WTC11 (cell line): Measurements from ENCODE around the gene FOXF2. TPM values are rescaled to one million over a fixed set of nuclear protein-coding genes. Genes with fewer than 3 reads are reported as not detected.

Experiments
- ATAC-seq: fragments of 200-7000 bp; cut with Tn5 transposase; 2 replicates; pipeline ENCODE4 v1.10.0; 2021; ENCODE audit warnings: mild to moderate bottlenecking, moderate library complexity
- CTCF ChIA-PET: fragments of 300-600 bp; sonication (Branson Sonifier 250); formaldehyde crosslinking; loops from one replicate; lab custom pipeline; 2021; ENCODE audit warnings: antibody characterized with exemption; lab: Charles Lee
- POLR2A ChIA-PET: fragments of 350-600 bp; sonication (Branson Sonifier 250); formaldehyde crosslinking; loops from one replicate; lab custom pipeline; 2021; ENCODE audit warnings: antibody characterized with exemption; lab: Charles Lee
- DNase-seq: peaks from one replicate; pipeline ENCODE4 v3.0.0; 2021; ENCODE audit warnings: low spot score
- H3K27ac Mint-ChIP-seq: 2 replicates; pipeline ENCODE4 v1.8.0; 2021; ENCODE audit warnings: mixed read lengths
- H3K27me3 Mint-ChIP-seq: 2 replicates; pipeline ENCODE4 v1.8.0; 2021; ENCODE audit warnings: low read depth, mild to moderate bottlenecking, moderate library complexity, mixed read lengths
- H3K36me3 Mint-ChIP-seq: 2 replicates; pipeline ENCODE4 v1.8.0; 2021; ENCODE audit warnings: mixed read lengths
- H3K4me1 Mint-ChIP-seq: 2 replicates; pipeline ENCODE4 v1.8.0; 2022; ENCODE audit warnings: mixed read lengths
- H3K4me3 Mint-ChIP-seq: 2 replicates; pipeline ENCODE4 v1.8.0; 2021; ENCODE audit warnings: mild to moderate bottlenecking, moderate library complexity, mixed read lengths
- H3K9me3 Mint-ChIP-seq: 2 replicates; pipeline ENCODE4 v1.8.0; 2021; ENCODE audit warnings: mixed read lengths
- AFF4 ChIP-seq: sonication (generic); formaldehyde crosslinking; IDR thresholded peaks from 2 replicates; pipeline ENCODE4 v1.8.1; 2023; ENCODE audit warnings: mild to moderate bottlenecking, missing genetic modification reagents, borderline replicate concordance
- EMX1 ChIP-seq: fragments of 250-450 bp; sonication (Bioruptor Pico); IDR thresholded peaks from 2 replicates; pipeline ENCODE4 v1.8.0; 2021; ENCODE audit warnings: mild to moderate bottlenecking
- FOXP1 ChIP-seq: sonication (generic); formaldehyde crosslinking; IDR thresholded peaks from 2 replicates; pipeline ENCODE4 v1.8.0; 2022; ENCODE audit warnings: missing genetic modification reagents, mild to moderate bottlenecking, moderate library complexity, borderline replicate concordance
- HMGA2 ChIP-seq: fragments of 250-450 bp; sonication (Bioruptor Pico); IDR thresholded peaks from 2 replicates; pipeline ENCODE4 v1.4.0; 2021; ENCODE audit warnings: mild to moderate bottlenecking, moderate library complexity
- HMGXB4 ChIP-seq: sonication (generic); formaldehyde crosslinking; IDR thresholded peaks from 2 replicates; pipeline ENCODE4 v1.8.1; 2023; ENCODE audit warnings: mild to moderate bottlenecking, moderate library complexity, missing genetic modification reagents
- MXD4 ChIP-seq: fragments of 250-450 bp; sonication (Bioruptor Pico); IDR thresholded peaks from 2 replicates; pipeline ENCODE4 v1.8.0; 2021; ENCODE audit warnings: mild to moderate bottlenecking, moderate library complexity, borderline replicate concordance
- MYBL2 ChIP-seq: sonication (generic); formaldehyde crosslinking; IDR thresholded peaks from 2 replicates; pipeline ENCODE4 v1.8.1; 2023; ENCODE audit warnings: mild to moderate bottlenecking, moderate library complexity, missing genetic modification reagents
- NR3C1 ChIP-seq: sonication (generic); formaldehyde crosslinking; conservative IDR thresholded peaks from 2 replicates; pipeline ENCODE4 v1.8.1; 2023; ENCODE audit warnings: low read depth, mild to moderate bottlenecking, missing genetic modification reagents
- SOX15 ChIP-seq: fragments of 250-450 bp; sonication (Bioruptor Pico); IDR thresholded peaks from 2 replicates; pipeline ENCODE4 v1.9.0; 2021; ENCODE audit warnings: mild to moderate bottlenecking
- ZNF121 ChIP-seq: sonication (generic); formaldehyde crosslinking; IDR thresholded peaks from 2 replicates; pipeline ENCODE4 v1.8.0; 2023; ENCODE audit warnings: missing genetic modification reagents
- total RNA-seq: library from RNA; stranded (reverse); gene quantifications from 3 replicates; pipeline ENCODE4 v1.2.3, GENCODE V29; 2021
- TF ChIP-seq, protein P1 (sequence below): sonication (generic); formaldehyde crosslinking; IDR thresholded peaks from 2 replicates; pipeline ENCODE4 v1.8.1; 2023; ENCODE audit warnings: mild to moderate bottlenecking, missing genetic modification reagents, moderate library complexity
- TF ChIP-seq, protein P2 (sequence below): sonication (generic); formaldehyde crosslinking; IDR thresholded peaks from 2 replicates; pipeline ENCODE4 v1.8.0; 2023; ENCODE audit warnings: mild to moderate bottlenecking, missing genetic modification reagents
- TF ChIP-seq, protein P3 (sequence below): sonication (generic); formaldehyde crosslinking; IDR thresholded peaks from 2 replicates; pipeline ENCODE4 v1.8.1; 2022; ENCODE audit warnings: low read depth, mild to moderate bottlenecking, moderate library complexity, missing genetic modification reagents, borderline replicate concordance
- TF ChIP-seq, protein P4 (sequence below): fragments of 250-450 bp; sonication (Bioruptor Pico); IDR thresholded peaks from 2 replicates; pipeline ENCODE4 v2.1.2; 2022; ENCODE audit warnings: mild to moderate bottlenecking, moderate library complexity

FOXF2 gene
- total RNA-seq, 1 experiment from 2014 or later: 0.11 TPM

DNA sequence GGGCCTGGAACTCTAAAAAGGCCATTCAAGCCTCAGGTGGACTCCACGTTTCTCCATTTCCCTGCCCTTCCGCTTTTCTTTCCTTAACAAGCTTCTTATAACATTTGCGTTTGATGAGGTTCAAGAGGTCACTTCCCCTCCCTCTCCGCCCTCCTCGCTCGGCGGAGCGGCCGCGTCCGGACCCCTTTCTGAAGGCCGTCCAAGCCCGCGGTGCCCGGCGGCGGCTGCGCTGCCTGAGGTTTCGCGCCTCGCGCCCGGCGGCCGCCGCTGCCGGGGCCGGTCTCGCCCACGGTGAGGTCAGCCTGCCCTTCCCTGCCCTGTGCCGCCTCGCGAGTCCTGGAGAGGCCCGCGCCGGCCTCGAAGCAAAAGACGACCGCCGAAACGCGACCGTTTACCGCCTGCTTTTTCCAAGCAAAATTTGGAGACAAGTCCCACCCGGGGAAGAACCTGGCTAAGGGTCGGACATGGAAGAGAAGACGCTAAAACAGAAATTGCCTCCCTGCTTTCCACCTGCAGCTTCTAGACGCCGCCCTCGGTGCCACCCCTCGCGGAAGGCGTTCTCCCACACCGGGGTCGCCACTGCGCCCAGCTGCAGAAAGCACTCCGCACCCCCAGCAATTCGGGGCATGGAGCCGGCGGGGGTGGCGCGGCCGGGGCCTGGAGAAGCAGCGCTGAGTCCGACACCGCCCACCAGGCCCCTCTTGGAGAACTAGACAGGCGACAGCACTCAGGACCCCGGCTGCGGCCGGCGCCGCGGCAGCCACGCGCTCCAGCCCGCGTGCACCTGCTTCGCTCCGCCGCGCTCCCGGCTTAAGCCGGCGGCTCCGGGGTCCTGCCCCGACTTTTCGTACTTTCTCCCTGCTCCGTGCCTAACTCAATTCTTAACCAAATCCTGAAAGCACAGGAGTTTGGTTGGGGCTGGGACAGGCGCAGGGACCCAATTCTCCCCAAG is 11.0 kb upstream of the FOXF2 start (continued):
- TF ChIP-seq HMGXB4 (CRISPR knock-in tag) (peak; percentile 53; the same call in 1 of the 2 replicates), EMX1 (no peak), AFF4 (no peak), FOXP1 (CRISPR knock-in tag) (no peak)
- TF ChIP-seq, all 79 proteins: peak for 3

DNA sequence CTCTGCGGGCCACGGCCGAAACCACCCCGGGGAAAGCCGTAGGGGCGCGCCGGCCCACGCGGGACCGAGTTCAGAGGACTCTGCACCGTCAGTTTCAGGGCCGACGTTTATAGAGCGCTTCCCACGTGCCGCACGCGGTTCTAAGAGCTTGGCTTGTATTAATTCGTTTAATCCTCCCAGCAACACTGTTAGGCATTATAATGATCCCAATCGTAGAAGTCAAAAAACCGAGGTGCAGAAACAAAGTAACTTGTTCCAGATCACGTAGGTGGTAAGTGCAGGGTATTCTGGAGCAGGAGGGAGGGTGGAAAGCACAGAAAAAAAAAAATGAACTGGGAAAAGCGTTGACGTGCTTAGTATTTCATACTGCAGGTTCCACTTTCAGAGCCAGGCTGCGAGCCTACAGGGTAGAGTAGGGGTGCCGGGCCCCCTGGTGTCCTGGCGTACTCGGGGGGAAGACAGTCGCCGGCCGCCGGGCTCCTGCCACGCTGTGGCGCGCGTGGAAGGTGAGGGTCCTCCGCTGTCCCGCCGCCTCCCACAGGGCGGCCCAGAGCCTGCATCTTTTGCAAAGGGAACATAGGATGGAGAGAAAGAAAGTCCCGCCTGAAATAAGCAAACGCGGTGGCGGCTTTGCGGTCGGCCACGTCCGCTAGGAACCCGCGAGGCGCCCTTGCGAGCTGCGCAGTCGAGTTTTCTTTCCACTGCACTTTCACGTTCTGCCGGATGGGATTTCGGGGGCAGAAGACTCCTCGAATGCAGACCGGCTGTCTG is 10.2 kb upstream of the FOXF2 start:
- Mint-ChIP-seq H3K4me1 (peaks cover 34% of the 10 kb centered on the region), H3K4me3 (peak overlapping the region; percentile 59)
- TF ChIP-seq, protein P1, sequence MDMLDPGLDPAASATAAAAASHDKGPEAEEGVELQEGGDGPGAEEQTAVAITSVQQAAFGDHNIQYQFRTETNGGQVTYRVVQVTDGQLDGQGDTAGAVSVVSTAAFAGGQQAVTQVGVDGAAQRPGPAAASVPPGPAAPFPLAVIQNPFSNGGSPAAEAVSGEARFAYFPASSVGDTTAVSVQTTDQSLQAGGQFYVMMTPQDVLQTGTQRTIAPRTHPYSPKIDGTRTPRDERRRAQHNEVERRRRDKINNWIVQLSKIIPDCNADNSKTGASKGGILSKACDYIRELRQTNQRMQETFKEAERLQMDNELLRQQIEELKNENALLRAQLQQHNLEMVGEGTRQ: no peak
- TF ChIP-seq MYBL2 (CRISPR knock-in tag) (no peak), ZNF121 (CRISPR knock-in tag) (no peak), NR3C1 (CRISPR knock-in tag) (no peak), SOX15 (CRISPR knock-in tag) (no peak), HMGA2 (CRISPR knock-in tag) (no peak), MXD4 (no peak)
- TF ChIP-seq, protein P2, sequence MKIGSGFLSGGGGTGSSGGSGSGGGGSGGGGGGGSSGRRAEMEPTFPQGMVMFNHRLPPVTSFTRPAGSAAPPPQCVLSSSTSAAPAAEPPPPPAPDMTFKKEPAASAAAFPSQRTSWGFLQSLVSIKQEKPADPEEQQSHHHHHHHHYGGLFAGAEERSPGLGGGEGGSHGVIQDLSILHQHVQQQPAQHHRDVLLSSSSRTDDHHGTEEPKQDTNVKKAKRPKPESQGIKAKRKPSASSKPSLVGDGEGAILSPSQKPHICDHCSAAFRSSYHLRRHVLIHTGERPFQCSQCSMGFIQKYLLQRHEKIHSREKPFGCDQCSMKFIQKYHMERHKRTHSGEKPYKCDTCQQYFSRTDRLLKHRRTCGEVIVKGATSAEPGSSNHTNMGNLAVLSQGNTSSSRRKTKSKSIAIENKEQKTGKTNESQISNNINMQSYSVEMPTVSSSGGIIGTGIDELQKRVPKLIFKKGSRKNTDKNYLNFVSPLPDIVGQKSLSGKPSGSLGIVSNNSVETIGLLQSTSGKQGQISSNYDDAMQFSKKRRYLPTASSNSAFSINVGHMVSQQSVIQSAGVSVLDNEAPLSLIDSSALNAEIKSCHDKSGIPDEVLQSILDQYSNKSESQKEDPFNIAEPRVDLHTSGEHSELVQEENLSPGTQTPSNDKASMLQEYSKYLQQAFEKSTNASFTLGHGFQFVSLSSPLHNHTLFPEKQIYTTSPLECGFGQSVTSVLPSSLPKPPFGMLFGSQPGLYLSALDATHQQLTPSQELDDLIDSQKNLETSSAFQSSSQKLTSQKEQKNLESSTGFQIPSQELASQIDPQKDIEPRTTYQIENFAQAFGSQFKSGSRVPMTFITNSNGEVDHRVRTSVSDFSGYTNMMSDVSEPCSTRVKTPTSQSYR: no peak
- TF ChIP-seq, protein P3, sequence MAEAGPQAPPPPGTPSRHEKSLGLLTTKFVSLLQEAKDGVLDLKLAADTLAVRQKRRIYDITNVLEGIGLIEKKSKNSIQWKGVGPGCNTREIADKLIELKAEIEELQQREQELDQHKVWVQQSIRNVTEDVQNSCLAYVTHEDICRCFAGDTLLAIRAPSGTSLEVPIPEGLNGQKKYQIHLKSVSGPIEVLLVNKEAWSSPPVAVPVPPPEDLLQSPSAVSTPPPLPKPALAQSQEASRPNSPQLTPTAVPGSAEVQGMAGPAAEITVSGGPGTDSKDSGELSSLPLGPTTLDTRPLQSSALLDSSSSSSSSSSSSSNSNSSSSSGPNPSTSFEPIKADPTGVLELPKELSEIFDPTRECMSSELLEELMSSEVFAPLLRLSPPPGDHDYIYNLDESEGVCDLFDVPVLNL: no peak
- TF ChIP-seq, protein P4, sequence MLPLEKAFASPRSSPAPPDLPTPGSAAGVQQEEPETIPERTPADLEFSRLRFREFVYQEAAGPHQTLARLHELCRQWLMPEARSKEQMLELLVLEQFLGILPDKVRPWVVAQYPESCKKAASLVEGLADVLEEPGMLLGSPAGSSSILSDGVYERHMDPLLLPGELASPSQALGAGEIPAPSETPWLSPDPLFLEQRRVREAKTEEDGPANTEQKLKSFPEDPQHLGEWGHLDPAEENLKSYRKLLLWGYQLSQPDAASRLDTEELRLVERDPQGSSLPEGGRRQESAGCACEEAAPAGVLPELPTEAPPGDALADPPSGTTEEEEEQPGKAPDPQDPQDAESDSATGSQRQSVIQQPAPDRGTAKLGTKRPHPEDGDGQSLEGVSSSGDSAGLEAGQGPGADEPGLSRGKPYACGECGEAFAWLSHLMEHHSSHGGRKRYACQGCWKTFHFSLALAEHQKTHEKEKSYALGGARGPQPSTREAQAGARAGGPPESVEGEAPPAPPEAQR (CRISPR knock-in tag): no peak
- TF ChIP-seq, all 79 proteins: peak for 0
- H3K36me3 Mint-ChIP-seq: no peaks in the 10 kb centered on the region
- H3K27ac Mint-ChIP-seq: no peak overlapping the region
- H3K27me3 Mint-ChIP-seq: peaks cover 96% of the 10 kb centered on the region
- no peak for DNase-seq
- ATAC-seq: no peak
- H3K9me3 Mint-ChIP-seq: no peaks in the 10 kb centered on the region
- ChIA-PET CTCF (interaction anchor here (0.9 to 2.3 kb wide), 2 partner anchors 18 to 657 kb away, joined by 3 to 9 read pairs; no protein-coding TSS in a partner anchor), POLR2A (no interaction called here)
